Neural progenitor cell (in vitro differentiated cells): Measurements from ENCODE around the gene AXIN2.

ENCODE experiments used
- EZH2 ChIP-seq: fragments of 200-600 bp; sonication (generic); IDR thresholded peaks from 2 replicates; pipeline ENCODE4 v1.6.1; 2017; ENCODE audit warnings: antibody characterized with exemption, mild to moderate bottlenecking, moderate library complexity
- EZH2phosphoT487 ChIP-seq: fragments of 200-600 bp; sonication (generic); IDR thresholded peaks from 2 replicates; pipeline ENCODE4 v1.6.1; 2017; ENCODE audit warnings: antibody characterized with exemption
- TF ChIP-seq, protein P1 (sequence below): fragments of 200-600 bp; sonication (generic); IDR thresholded peaks from 2 replicates; pipeline ENCODE4 v1.5.1; 2017; ENCODE audit warnings: antibody characterized with exemption, mild to moderate bottlenecking

DNA sequence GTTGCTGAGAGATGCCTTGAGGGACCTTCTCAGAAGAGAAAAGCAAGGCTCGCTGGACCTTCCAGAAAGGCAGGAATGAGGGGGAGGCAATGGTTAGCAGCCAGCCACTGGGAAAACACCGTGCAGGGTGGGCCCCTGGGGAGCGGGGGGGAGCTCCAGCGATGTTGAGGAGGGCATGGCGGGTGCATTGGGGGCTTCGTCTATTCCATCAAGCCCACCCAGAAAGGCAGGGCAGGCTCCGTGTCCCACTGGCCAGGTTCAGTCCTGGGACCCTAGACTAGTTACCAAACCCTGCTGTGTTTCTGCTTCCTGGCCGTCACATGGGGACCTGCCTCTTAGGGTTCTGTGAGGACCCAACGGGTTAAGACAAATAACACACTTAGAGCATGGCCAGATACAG is 64.6 kb downstream of the AXIN2 start:
- TF ChIP-seq, protein P1, sequence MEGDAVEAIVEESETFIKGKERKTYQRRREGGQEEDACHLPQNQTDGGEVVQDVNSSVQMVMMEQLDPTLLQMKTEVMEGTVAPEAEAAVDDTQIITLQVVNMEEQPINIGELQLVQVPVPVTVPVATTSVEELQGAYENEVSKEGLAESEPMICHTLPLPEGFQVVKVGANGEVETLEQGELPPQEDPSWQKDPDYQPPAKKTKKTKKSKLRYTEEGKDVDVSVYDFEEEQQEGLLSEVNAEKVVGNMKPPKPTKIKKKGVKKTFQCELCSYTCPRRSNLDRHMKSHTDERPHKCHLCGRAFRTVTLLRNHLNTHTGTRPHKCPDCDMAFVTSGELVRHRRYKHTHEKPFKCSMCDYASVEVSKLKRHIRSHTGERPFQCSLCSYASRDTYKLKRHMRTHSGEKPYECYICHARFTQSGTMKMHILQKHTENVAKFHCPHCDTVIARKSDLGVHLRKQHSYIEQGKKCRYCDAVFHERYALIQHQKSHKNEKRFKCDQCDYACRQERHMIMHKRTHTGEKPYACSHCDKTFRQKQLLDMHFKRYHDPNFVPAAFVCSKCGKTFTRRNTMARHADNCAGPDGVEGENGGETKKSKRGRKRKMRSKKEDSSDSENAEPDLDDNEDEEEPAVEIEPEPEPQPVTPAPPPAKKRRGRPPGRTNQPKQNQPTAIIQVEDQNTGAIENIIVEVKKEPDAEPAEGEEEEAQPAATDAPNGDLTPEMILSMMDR = no peak
- no peak for TF ChIP-seq EZH2phosphoT487
- TF ChIP-seq EZH2 = no peak
